HG03571 (cell line): ENCODE results near the gene TSPAN15.

Source experiments
- ATAC-seq: cut with Tn5 transposase; IDR thresholded peaks from one replicate; pipeline ENCODE4 v1.9.1; 2021; ENCODE audit not compliant: unreplicated experiment

TSPAN15 gene

DNA sequence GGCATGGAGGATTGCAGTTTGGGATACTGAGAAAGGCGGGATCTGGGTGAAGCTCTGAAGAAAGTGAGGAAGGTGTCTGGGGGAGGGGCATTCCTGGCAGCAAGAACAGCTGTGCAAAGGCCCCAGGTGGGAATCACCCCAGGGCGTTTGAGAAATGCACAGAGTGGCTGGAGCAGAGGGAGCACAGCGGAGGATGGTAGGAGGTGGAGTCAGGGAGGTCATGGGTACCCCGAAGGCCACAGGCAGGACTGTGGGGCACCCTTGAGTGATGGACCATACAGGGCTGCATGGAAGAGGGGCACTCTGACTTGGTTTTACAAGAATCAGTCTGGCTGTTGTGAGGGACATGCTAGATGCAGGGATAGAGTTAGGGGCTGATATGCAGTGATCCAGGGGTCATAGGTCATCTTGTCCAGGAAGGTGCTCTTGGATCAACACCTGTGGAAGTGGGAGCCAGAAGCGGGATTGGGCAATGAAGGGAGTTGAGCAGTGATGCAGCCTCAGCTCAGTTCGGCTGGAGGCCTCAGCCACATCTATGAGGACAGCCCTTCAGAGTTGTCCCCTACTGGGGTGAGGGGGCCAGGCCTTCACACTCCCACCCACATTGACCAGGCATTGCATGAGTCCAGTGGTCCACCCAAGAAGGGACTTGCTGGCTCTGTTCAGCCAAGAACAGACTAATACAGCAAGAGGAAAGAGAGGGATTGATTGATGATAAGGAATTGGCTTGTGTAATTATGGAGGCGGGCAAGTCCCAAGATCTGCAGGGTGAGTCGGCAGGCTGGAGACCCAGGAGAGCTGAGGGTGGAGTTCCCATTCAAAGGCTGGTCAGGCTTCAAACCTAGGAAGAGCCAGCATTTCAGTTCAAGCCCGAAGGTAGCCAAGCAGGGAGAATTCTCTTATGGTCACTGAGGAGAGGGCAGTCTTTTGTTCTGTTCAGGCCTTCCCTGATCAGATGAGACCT is 48.7 kb downstream of the TSPAN15 start:
- no peak for ATAC-seq

DNA sequence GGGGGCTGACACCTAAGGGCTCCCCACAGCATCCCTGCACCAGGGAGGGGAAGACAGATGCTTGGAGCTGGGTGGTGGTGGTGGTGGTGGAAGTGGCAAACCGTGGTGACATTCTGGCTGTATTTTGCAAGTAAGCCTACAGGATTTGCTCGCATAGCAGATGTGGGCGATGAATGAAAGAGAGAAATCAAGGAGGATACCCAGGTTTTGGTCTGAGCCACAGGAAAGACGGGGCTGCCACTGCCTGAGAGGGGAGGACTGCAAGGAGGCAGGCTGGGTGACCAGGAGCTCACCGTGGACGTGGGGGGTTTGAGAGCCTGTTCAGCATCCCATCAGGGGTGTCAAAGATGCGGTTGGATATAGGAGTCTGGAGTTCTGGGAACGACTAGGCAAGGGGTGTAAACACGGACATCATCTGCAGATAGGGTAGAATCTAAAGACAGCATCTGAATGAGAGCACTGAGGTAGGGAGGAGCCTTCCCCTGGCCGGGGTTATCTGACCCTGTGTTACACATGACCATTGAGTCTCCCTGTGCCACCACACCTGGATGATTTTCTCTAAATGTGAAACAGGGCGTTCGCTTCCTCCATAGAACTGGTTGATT is 49.7 kb downstream of the TSPAN15 start:
- no peak for ATAC-seq

DNA sequence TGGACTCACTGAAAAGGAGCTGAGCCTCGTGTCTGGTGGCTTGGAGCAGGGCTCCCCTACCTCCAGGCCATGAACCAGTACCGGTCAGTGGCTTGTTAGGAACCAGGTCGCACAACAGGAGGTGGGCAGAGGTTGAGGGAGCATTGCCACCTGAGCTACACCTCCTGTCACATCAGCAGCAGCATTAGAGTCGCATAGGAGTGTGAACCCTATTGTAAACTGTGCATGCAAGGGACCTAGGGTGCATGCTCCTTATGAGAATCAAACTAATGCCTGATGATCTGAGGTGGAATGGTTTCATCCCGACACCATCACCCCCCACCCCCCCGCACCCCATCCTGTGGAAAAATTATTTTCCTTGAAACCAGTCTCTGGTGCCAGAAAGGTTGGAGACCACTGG is 50.4 kb downstream of the TSPAN15 start:
- ATAC-seq: no peak

DNA sequence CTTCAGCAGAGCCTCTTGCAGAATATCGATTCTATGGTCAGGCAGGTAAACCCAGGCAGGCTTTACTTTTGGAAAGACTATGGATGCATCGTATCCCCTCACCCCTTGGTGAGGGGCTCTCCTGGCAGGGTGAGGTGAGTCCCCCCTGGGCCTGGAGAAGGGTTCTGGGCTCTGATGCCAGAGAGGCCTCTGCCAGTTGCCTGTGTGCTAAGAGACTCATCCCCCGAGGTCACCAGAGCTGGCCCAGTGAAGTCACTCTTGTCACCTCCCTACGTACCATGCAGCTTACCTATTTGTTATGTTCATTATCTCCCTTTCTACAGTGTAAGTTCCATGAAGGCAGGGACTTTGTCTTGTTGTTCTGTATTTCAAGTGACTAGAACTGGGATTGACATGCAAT is 51.3 kb downstream of the TSPAN15 start:
- no peak for ATAC-seq

DNA sequence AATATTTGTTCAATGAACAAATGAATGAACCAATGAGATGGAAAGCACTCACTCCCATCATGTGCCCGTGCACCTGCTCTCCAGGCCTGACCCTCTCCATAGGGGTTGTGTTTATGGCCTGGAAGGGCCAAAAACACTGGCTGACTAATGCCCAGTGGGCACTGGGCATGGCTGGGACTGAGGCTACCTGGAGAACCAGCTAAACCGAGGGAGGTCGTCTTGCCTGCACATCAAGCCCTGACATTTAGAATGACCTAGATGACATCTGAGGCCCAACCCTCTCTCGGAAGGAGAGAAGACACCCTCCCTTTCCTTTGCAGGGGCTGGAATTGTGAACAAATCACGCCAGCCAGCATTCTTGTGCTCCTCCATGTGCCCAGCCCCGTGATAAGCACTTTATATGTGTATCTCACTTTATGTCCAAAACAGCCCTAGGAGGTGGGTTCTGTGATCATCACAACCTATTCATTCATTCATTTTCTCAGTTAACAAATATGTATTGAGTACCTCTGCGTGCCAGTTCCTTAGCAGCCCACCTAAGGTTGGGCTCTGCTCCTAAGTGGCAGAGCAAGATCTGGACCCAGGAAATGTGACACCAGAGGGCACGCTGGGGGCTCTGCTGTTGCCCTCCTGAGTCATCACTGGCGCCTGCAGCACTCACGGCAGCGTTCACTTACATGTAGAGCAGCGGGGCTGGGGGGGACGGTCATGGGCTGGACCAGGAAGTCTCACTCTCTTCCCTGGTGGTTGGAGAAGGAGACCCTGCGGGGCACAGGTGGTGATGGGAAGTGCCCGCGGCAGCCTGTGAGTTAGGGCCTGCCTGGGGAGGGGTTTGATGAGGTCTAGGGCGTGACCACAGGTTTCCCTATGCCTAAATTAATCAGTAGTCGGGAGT is 52.0 kb downstream of the TSPAN15 start:
- ATAC-seq: no peak

DNA sequence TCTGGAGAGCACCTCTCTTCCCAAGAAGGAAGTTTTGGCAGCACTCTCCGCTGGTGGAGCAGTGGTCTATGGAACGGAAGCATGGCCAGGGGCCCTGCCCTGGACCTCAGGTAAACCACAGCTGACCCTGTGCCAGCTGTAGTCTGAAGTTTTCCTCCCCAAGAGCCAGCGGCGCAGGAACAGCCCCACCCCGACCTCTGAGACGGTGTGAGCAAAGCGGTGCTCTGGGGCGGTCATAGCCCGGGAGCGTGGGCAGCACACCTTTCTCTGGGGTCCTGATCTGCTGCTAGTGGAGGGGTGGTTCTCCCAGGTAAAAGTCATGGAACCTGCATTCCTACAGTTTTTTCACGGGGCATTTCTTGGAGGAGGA is 52.6 kb downstream of the TSPAN15 start:
- no peak for ATAC-seq

DNA sequence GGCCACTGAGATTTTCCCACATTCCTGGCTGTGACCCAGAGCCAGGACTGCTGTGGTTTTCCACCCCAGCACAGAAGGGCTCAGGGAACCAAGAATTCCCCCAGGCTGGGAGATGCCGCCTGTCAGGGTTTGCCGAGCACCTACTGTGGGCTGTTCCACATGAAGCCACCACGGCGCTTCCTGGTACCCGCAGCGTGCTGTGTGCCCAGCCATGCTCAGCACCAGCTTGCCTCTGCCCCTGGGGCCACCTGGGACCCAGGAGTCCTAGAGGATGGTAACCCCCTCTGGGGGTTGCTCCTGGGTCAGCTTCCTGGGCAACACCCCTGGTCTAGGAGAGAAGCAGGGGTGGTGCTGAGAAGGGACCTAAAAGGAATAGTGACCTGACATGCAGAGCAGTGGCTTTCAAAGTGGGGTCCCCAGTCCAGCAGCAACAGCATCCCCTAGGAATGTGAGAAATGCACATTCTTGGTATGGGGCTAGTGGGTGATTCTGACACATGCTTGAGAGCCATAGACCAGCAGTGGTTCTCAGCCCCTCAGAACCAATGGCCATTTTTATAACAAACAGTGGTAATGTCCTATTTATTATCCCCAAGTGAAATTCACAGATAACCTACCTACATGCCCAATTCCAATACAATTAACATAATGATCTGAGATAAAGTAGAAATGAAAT is 53.4 kb downstream of the TSPAN15 start:
- ATAC-seq: no peak

DNA sequence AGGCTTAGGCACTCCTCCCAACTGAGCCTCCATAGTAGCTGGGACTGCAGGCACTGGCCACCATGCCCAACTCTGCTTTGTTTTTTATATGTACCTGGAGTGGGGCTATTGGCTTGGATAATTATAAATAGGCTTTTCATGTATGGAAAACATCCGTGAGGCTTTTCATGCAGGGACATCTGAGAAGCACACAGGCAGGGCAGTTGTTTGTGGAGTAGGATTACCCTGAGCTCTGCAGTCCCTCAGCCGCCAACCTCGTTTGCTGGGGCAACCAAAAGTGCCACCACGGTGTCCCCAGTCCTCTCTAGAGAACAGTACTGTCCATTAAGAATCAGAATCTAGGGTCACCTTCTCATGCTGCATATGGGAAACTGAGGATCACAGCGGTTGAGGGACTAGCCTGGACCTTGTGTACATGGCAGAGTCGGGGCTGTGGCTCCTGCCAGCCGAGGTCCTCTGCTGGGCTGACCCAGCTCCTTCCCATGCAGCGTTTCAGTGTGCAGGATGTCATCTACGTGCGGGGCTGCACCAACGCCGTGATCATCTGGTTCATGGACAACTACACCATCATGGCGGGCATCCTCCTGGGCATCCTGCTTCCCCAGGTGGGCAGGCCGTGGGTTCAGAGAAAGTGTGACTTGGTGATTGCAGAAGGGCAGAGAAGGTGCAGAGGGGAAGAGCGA is 54.5 kb downstream of the TSPAN15 start:
- ATAC-seq: no peak

DNA sequence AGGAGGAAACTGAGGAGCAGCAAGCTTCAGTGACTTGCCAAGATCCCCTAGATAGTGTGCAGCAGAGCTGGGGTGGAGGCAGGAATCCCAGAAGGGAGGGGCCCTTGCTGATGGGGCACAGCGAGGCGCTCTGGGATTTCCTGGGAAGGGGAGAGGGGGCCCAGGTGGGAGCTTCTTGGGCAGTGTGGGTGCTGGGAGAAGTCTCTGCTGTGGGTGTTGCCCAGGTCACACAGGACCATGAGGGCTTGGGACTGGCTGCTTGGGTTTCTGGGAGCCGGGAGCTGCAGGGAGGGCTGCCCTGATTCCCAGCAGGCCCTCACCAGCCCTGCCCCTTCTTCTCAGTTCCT is 55.2 kb downstream of the TSPAN15 start:
- ATAC-seq: no peak

DNA sequence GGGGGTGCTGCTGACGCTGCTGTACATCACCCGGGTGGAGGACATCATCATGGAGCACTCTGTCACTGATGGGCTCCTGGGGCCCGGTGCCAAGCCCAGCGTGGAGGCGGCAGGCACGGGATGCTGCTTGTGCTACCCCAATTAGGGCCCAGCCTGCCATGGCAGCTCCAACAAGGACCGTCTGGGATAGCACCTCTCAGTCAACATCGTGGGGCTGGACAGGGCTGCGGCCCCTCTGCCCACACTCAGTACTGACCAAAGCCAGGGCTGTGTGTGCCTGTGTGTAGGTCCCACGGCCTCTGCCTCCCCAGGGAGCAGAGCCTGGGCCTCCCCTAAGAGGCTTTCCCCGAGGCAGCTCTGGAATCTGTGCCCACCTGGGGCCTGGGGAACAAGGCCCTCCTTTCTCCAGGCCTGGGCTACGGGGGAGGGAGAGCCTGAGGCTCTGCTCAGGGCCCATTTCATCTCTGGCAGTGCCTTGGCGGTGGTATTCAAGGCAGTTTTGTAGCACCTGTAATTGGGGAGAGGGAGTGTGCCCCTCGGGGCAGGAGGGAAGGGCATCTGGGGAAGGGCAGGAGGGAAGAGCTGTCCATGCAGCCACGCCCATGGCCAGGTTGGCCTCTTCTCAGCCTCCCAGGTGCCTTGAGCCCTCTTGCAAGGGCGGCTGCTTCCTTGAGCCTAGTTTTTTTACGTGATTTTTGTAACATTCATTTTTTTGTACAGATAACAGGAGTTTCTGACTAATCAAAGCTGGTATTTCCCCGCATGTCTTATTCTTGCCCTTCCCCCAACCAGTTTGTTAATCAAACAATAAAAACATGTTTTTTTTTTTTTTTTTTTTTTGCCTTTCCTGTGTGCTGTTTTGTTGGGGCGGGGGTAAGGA is 55.8 kb downstream of the TSPAN15 start:
- no peak for ATAC-seq

DNA sequence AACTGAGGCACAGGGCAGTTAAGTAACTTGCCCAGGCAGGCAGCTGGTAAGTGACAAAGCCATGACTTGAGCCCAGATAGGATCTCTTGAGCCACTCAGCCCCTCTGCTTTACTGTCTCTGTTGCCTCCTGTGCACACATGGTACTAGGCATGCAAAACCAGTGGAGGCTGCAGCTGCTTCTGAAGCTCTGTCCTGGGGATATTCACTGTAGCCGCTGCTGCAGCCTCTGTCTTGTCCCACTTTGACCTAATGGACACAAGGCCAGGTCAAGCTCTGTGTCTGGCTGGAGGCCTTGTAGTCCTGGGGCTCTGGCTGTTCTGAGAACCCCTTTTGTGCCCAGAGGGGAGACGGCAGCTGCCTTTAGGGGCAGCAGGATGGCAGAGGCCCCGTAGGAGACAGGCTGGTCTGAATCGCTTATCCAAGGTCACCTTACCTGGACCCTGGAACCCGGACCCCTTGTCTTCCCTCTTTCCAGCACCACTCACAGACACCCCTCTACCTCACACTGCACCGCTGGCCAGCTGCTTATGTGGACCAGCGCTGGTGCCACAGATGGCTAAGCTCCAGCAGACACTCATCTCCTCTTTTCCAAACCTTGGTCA is 57.6 kb downstream of the TSPAN15 start:
- ATAC-seq: no peak

DNA sequence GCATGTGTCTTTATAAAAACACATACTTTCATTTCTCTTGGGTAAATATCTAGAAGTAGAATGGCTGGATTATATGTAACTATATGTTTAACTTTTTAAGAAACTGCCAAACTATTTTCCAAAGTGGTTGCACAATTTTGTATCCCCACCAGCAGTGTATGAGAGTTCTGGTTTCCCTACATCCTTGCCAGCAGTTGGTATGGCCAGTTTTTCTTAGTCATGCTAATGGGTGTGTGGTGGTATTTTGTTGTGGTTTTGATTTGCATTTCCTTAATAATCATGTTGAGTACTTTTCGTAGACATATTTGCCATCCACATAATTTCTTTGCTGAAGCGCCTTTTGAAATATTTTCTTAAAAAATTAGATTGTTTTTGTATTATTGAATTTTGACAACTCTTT is 61.6 kb downstream of the TSPAN15 start:
- ATAC-seq: no peak

DNA sequence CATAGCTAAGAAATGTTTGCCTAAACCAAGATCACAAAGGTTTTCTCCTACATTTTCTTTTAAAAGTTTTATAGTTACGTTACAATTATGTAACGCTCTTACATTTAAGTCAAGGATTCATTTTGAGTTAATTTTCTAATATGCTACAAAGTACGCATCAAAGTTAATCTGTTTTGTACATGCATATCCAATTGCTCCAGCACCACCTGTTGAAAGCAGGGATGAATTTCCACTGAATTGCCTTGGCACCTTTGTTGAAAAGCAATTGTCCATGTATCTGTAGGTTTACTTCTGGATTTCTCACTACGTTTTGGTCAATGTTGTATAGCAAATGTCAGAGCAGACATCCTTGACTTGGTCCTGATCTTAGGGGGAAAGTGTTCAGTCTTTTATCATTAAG is 62.4 kb downstream of the TSPAN15 start:
- no peak for ATAC-seq

DNA sequence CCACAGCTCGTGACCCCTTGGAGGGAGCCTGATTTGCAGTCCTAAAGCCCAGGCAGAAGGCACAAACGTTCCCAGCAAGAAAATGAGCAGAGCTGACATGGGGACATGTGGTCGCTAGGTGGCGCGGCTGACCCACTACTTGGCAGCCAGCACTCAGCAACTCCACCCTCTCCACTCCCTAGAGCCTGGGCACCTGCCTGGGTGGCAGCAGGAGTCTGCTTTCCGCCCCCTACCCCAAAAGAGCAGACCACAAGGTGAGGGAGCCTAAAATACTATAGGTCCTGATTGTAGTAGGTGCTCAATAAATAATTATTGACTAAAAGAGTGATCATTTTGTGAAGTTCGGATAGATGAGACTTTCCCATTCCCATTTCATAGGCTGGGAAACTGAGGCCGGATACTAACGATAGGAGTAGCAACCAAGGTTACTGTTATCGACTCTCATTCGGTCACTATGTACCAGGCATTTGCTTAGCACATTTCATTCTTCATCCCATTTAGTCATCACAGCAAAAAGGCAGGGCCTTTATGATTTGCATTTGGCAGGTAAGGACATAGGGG is 64.5 kb downstream of the TSPAN15 start:
- ATAC-seq: peak; percentile 62

DNA sequence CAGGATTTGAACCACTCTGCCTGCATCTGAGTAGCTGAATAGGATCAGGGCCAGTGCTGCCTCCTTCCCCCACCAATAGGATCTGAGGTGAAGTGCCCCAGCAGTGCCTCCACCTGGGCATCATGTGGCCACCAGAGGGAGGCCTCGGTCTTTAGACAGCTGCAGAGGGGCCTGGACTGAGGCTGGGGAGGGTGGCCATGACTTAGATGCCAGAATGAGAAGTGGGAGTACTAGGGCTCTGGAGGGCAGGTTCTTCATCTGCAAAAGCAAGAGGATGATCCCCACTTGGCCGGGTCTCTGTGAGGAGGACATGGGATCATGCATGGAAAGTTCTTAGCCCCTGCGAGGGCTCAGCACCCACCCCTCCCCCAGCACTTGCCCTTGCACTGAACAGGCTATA is 65.1 kb downstream of the TSPAN15 start:
- no peak for ATAC-seq

DNA sequence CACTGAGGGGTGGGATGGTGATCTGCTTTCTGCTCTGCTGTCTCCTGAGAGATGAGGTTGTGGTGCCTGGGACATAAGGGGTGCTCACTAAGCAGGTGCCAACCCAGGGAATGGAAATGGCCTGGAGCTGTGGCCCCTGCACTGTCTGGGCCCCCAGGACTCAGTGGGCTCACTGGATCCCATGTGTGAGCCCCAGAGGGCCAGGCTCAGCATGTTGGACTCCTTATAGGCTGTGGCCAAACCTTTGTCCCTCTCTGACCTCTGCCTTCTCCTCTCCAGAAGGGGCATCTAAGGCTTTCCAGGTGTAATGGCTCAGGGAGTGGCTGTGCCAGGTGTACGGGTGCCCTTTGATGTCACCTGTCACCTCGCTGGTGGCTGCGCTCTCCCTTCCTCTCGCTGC is 65.5 kb downstream of the TSPAN15 start:
- no peak for ATAC-seq

DNA sequence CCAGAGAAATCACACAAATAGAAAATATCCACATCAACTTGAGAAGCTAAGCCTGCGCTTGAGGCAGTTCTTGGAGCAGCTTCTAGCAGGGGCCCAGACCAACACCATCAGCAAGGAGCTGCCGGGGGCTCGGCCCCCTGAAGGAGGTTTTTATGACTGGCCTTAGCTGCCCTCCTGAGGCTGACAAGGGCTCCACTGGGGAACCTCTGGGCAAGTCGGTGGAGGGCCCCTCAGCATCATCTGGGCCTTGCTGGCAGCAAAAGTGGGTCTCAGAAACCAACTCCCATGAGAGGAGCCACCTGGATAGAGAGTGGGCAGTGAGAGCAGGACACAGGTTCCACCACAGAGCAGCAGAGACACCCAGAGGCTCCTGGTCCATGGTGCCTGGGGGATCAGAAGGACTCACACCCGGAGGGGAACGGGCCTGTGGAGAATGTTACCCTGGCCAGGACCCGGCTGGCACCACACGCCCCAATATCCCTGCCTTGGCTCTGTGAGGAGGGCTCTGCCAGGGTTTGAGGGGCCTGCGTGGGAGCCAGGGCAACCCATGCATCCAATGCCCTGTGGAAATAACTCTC is 66.1 kb downstream of the TSPAN15 start:
- no peak for ATAC-seq

DNA sequence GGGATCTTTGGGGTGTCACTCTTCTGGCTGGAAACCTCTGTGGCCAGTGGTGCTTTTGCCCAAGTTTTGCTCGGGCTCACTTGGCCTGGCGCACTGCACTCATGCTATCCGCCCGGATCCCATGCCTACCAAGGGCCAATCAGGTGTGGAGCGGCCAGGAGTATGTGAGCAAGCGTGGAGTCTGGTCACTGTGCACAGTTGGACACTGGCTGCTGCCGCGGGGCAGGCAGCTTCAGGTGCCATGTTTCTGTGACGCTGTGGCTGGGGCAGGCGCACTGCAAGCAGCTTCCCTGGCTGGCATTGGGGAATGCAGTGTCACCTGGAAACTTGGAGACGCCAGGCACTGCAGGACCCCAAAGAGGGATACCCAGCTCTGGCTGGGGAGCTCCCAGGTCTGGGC is 76.7 kb downstream of the TSPAN15 start:
- no peak for ATAC-seq

DNA sequence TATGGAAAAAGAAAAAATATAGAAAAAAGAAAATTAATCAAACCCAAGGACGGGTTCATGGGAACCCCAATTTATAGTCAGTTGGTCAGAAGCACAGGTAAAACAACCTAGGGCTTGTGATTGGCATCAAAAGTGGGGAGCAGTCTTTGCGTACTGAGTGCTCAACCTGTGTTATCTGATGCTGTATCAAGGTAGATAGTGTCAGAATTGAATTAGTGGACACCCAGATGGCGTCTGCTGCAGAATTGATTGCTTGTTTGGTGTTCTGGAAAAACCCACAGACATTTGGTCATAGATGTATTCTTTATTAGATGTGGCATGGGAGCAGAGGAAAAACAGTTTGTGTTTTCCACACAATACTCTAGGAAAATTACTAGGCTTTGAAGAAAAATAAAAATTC is 82.4 kb downstream of the TSPAN15 start:
- ATAC-seq: no peak
